H9 (cell line): ENCODE measurements around the gene MRPS18B. TPM values are rescaled to one million over a fixed set of nuclear protein-coding genes. Genes with fewer than 3 reads are reported as not detected.
"Not testable (repeated sequence)": the region's sequence is repeated elsewhere in the genome, so short reads cannot be mapped to it uniquely, and the experiment has no call there.

Experiments used
- DNase-seq: peaks from one replicate; pipeline ENCODE4 v3.0.0-alpha.2; 2017
- H2AFZ ChIP-seq: one replicate; pipeline ENCODE4 v1.6.1; 2013; ENCODE audit warnings: mild to moderate bottlenecking, low read length, control low read depth, moderate library complexity
- H2AK5ac ChIP-seq: 2 replicates; pipeline ENCODE4 v1.6.1; 2013; ENCODE audit warnings: low read length, control low read depth, mixed read lengths; ENCODE audit not compliant: insufficient read length
- H2BK120ac ChIP-seq: one replicate; pipeline ENCODE4 v1.6.1; 2013; ENCODE audit warnings: low read depth, mild to moderate bottlenecking, low read length, control low read depth, inconsistent platforms; ENCODE audit not compliant: poor library complexity, severe bottlenecking
- H2BK12ac ChIP-seq: 2 replicates; pipeline ENCODE4 v1.6.1; 2013; ENCODE audit warnings: low read length, control low read depth, mixed read lengths, low read depth; ENCODE audit not compliant: insufficient read length
- H2BK15ac ChIP-seq: 2 replicates; pipeline ENCODE4 v1.6.1; 2013; ENCODE audit warnings: low read depth, low read length, control low read depth
- H2BK20ac ChIP-seq: one replicate; pipeline ENCODE4 v1.6.1; 2013; ENCODE audit warnings: low read depth, mild to moderate bottlenecking, low read length, control low read depth, inconsistent platforms; ENCODE audit not compliant: poor library complexity, severe bottlenecking
- H2BK5ac ChIP-seq: 2 replicates; pipeline ENCODE4 v1.6.1; 2013; ENCODE audit warnings: low read length, control low read depth, mixed read lengths; ENCODE audit not compliant: insufficient read length
- H3K14ac ChIP-seq: 2 replicates; pipeline ENCODE4 v1.6.1; 2013; ENCODE audit warnings: low read length, control low read depth; ENCODE audit not compliant: insufficient read depth
- H3K18ac ChIP-seq: 2 replicates; pipeline ENCODE4 v1.6.1; 2013; ENCODE audit warnings: low read depth, mild to moderate bottlenecking, mixed read lengths, low read length, control low read depth; ENCODE audit not compliant: insufficient read length
- H3K23ac ChIP-seq: 2 replicates; pipeline ENCODE4 v1.6.1; 2013; ENCODE audit warnings: low read length, control low read depth, mixed read lengths, low read depth; ENCODE audit not compliant: insufficient read length
- H3K23me2 ChIP-seq: 2 replicates; pipeline ENCODE4 v1.6.1; 2013; ENCODE audit warnings: low read depth, mild to moderate bottlenecking, mixed read lengths, low read length, control low read depth; ENCODE audit not compliant: insufficient read length, poor library complexity, severe bottlenecking
- H3K27ac ChIP-seq: 2 replicates; pipeline ENCODE4 v1.5.1; 2013; ENCODE audit warnings: low read length, control low read depth, mixed read lengths, low read depth; ENCODE audit not compliant: insufficient read length
- H3K27me3 ChIP-seq: 2 replicates; pipeline ENCODE4 v1.6.1; 2013; ENCODE audit warnings: low read length, control low read depth, inconsistent platforms; ENCODE audit not compliant: insufficient read depth
- H3K4ac ChIP-seq: 2 replicates; pipeline ENCODE4 v1.6.1; 2013; ENCODE audit warnings: low read depth, mild to moderate bottlenecking, control low read depth, inconsistent platforms, low read length, moderate library complexity
- H3K4me1 ChIP-seq: 2 replicates; pipeline ENCODE4 v1.6.1; 2013; ENCODE audit warnings: low read length, control low read depth, inconsistent platforms; ENCODE audit not compliant: insufficient read depth
- H3K4me2 ChIP-seq: 2 replicates; pipeline ENCODE4 v1.6.1; 2013; ENCODE audit warnings: low read length, control low read depth, mixed read lengths; ENCODE audit not compliant: insufficient read length, insufficient read depth
- H3K56ac ChIP-seq: 2 replicates; pipeline ENCODE4 v1.6.1; 2013; ENCODE audit warnings: low read depth, mild to moderate bottlenecking, mixed read lengths, low read length, control low read depth; ENCODE audit not compliant: insufficient read length
- H3K79me1 ChIP-seq: 2 replicates; pipeline ENCODE4 v1.6.1; 2013; ENCODE audit warnings: low read depth, mild to moderate bottlenecking, moderate library complexity, low read length, control low read depth, inconsistent platforms; ENCODE audit not compliant: insufficient read depth, poor library complexity, severe bottlenecking
- H3K79me2 ChIP-seq: 2 replicates; pipeline ENCODE4 v1.6.1; 2013; ENCODE audit warnings: low read length, control low read depth, inconsistent platforms; ENCODE audit not compliant: insufficient read depth
- H3K9ac ChIP-seq: 2 replicates; pipeline ENCODE4 v1.6.1; 2013; ENCODE audit warnings: low read length, control low read depth, mixed read lengths; ENCODE audit not compliant: insufficient read length; ENCODE audit errors: extremely low read depth
- H3K9me3 ChIP-seq: one replicate; pipeline ENCODE4 v1.6.1; 2013; ENCODE audit warnings: low read depth, low read length, inconsistent platforms; ENCODE audit not compliant: control insufficient read depth
- H3T11ph ChIP-seq: one replicate; pipeline ENCODE4 v1.6.1; 2013; ENCODE audit warnings: mild to moderate bottlenecking, low read length, control low read depth, inconsistent platforms
- H4K20me1 ChIP-seq: one replicate; pipeline ENCODE4 v1.6.1; 2013; ENCODE audit not compliant: control insufficient read depth, insufficient read length, insufficient read depth
- H4K5ac ChIP-seq: 2 replicates; pipeline ENCODE4 v1.6.1; 2013; ENCODE audit warnings: low read depth, mild to moderate bottlenecking, mixed read lengths, low read length, control low read depth; ENCODE audit not compliant: insufficient read length
- H4K8ac ChIP-seq: replicated peaks from 2 replicates; pipeline ENCODE4 v1.6.1; 2013; ENCODE audit warnings: low read length, control low read depth, mixed read lengths, low read depth; ENCODE audit not compliant: insufficient read length
- H4K91ac ChIP-seq: 2 replicates; pipeline ENCODE4 v1.6.1; 2013; ENCODE audit warnings: low read depth, mild to moderate bottlenecking, moderate library complexity, mixed read lengths, low read length, control low read depth; ENCODE audit not compliant: insufficient read length
- H3K27ac Mint-ChIP-seq, 3 experiments: 2 replicates in 2 of 3; 3 replicates in 1 of 3; pipeline ENCODE4 v1.8.0; 2020 to 2021; ENCODE audit warnings: mixed read lengths in 3 of 3, mild to moderate bottlenecking in 1 of 3, moderate library complexity in 1 of 3
- H3K27me3 Mint-ChIP-seq: 2 replicates; pipeline ENCODE4 v1.8.0; 2021; ENCODE audit warnings: low read depth, mild to moderate bottlenecking, moderate library complexity, mixed read lengths
- H3K36me3 Mint-ChIP-seq, 3 experiments: 2 replicates in 2 of 3; 3 replicates in 1 of 3; pipeline ENCODE4 v1.8.0; 2020 to 2021; ENCODE audit warnings: low read depth in 3 of 3, mixed read lengths in 3 of 3; ENCODE audit not compliant: insufficient read depth in 1 of 3
- H3K4me1 Mint-ChIP-seq, 2 experiments: 2 replicates each; pipeline ENCODE4 v1.8.0; 2020; ENCODE audit warnings: mixed read lengths in 2 of 2
- H3K4me3 Mint-ChIP-seq, 2 experiments: 2 replicates in 1 of 2; 3 replicates in 1 of 2; pipeline ENCODE4 v1.8.0; 2020 to 2021; ENCODE audit warnings: mild to moderate bottlenecking in 2 of 2, mixed read lengths in 2 of 2, moderate library complexity in 1 of 2
- H3K9me3 Mint-ChIP-seq, 2 experiments: 2 replicates in 1 of 2; 3 replicates in 1 of 2; pipeline ENCODE4 v1.8.0; 2020; ENCODE audit warnings: mild to moderate bottlenecking in 2 of 2, mixed read lengths in 2 of 2, moderate library complexity in 1 of 2
- CTCF ChIP-seq: fragments of 200-600 bp; sonication (generic); conservative IDR thresholded peaks from 3 replicates; pipeline ENCODE4 v1.8.0; 2021; ENCODE audit warnings: antibody characterized with exemption, mild to moderate bottlenecking
- WGBS: extraction: QIAGEN DNeasy Blood & Tissue Kit; methylation state at CpG from one replicate; pipeline ENCODE4 v1.1.7; 2013; ENCODE audit warnings: missing lambda C conversion rate, low lambda C conversion rate, mixed read lengths; ENCODE audit not compliant: insufficient read length; ENCODE audit errors: extremely low coverage; 5-methylcytosine and 5-hydroxymethylcytosine counted together
- total RNA-seq: library from RNA; stranded (reverse); gene quantifications from 2 replicates; pipeline ENCODE4 v1.2.1, GENCODE V29; 2021

MRPS18B gene
- total RNA-seq, 1 experiment from 2014 or later: 54.0 TPM

GRCh38 chr6:30597315-30598144, 20.1 kb upstream of the MRPS18B start:
- H3K9me3 Mint-ChIP-seq, H3K4me1 ChIP-seq, H2AFZ ChIP-seq, H3K27me3 Mint-ChIP-seq, H2BK120ac ChIP-seq, H2AK5ac ChIP-seq, H4K20me1 ChIP-seq, H4K8ac ChIP-seq, H4K5ac ChIP-seq, H2BK20ac ChIP-seq, H3K14ac ChIP-seq, H3K4me1 Mint-ChIP-seq, H3K79me2 ChIP-seq, H3K27ac ChIP-seq, H2BK15ac ChIP-seq, H3K56ac ChIP-seq, H3K27me3 ChIP-seq, H3K9ac ChIP-seq, H4K91ac ChIP-seq, H3K79me1 ChIP-seq, H2BK5ac ChIP-seq, H3K23me2 ChIP-seq, H3K4ac ChIP-seq, H3K4me3 Mint-ChIP-seq, H3K4me2 ChIP-seq, H2BK12ac ChIP-seq, H3K18ac ChIP-seq, H3T11ph ChIP-seq, H3K9me3 ChIP-seq, H3K23ac ChIP-seq: not testable (repeated sequence)
- TF ChIP-seq CTCF: peak; percentile 80
- peak overlapping the region; percentile 27 to 83 (median 67); a peak in 4 of 7 replicates for H3K27ac Mint-ChIP-seq
- peaks cover 22 to 65% (median 46%) of the 10 kb centered on the region in 3 experiments for H3K36me3 Mint-ChIP-seq
- peak; percentile 87 for DNase-seq
- WGBS: no CpG with 5 or more reads among the region's 15 CpGs
